ENCODE data around the gene KRT17. TPM values are rescaled to one million over a fixed set of nuclear protein-coding genes. Genes with fewer than 3 reads are reported as not detected.

Gene KRT17
- total RNA-seq, 1 donor from 2014 or later: 512 TPM

- Mint-ChIP-seq H3K27me3 (no peaks in the 10 kb centered on the region), H3K4me1 (ENCODE audit: unreplicated experiment) (peaks cover 10% of the 10 kb centered on the region), H3K27ac (no peak overlapping the region), H3K9me3 (no peaks in the 10 kb centered on the region), H3K36me3 (no peaks in the 10 kb centered on the region), H3K4me3 (no peak overlapping the region)
- no peak for DNase-seq (ENCODE audit: extremely low spot score, unreplicated experiment)
- TF ChIP-seq CTCF (conservative IDR thresholded peaks at IDR 0.05): no peak
These were observed 13.8 kb upstream of the KRT17 start for GRCh38 chr17:41638194-41638593.

GRCh38 chr17:41636652-41637051, 12.3 kb upstream of the KRT17 start:
- Mint-ChIP-seq H3K27ac (no peak overlapping the region), H3K4me1 (ENCODE audit: unreplicated experiment) (peaks cover 10% of the 10 kb centered on the region), H3K27me3 (no peaks in the 10 kb centered on the region), H3K9me3 (no peaks in the 10 kb centered on the region), H3K36me3 (no peaks in the 10 kb centered on the region), H3K4me3 (no peak overlapping the region)
- no peak for TF ChIP-seq CTCF (conservative IDR thresholded peaks at IDR 0.05)
- no peak for DNase-seq (ENCODE audit: extremely low spot score, unreplicated experiment)

- no peak for DNase-seq (ENCODE audit: extremely low spot score, unreplicated experiment)
- Mint-ChIP-seq H3K4me3 (no peak overlapping the region), H3K27me3 (no peaks in the 10 kb centered on the region), H3K4me1 (ENCODE audit: unreplicated experiment) (peaks cover 15% of the 10 kb centered on the region), H3K36me3 (no peaks in the 10 kb centered on the region), H3K27ac (no peak overlapping the region), H3K9me3 (no peaks in the 10 kb centered on the region)
- no peak for TF ChIP-seq CTCF (conservative IDR thresholded peaks at IDR 0.05)
These were observed 11.0 kb upstream of the KRT17 start for GRCh38 chr17:41635121-41636097.

GRCh38 chr17:41634639-41635038, 10.3 kb upstream of the KRT17 start:
- Mint-ChIP-seq H3K27me3 (no peaks in the 10 kb centered on the region), H3K27ac (no peak overlapping the region), H3K36me3 (no peaks in the 10 kb centered on the region), H3K9me3 (no peaks in the 10 kb centered on the region), H3K4me1 (ENCODE audit: unreplicated experiment) (peaks cover 15% of the 10 kb centered on the region), H3K4me3 (no peak overlapping the region)
- no peak for TF ChIP-seq CTCF (conservative IDR thresholded peaks at IDR 0.05)
- no peak for DNase-seq (ENCODE audit: extremely low spot score, unreplicated experiment)

GRCh38 chr17:41633556-41634199, 9.3 kb upstream of the KRT17 start:
- H3K27me3 Mint-ChIP-seq: no peaks in the 10 kb centered on the region
- no peaks in the 10 kb centered on the region for H3K36me3 Mint-ChIP-seq

More at GRCh38 chr17:41633556-41634199, 9.3 kb upstream of the KRT17 start:
- TF ChIP-seq CTCF (conservative IDR thresholded peaks at IDR 0.05): no peak
- no peak overlapping the region for H3K27ac Mint-ChIP-seq
- H3K4me3 Mint-ChIP-seq: no peak overlapping the region
- no peak for DNase-seq (ENCODE audit: extremely low spot score, unreplicated experiment)
- no peaks in the 10 kb centered on the region for H3K9me3 Mint-ChIP-seq
- H3K4me1 Mint-ChIP-seq (ENCODE audit: unreplicated experiment): peaks cover 15% of the 10 kb centered on the region
